HepG2 (cell line): ENCODE results near the gene ZNF581. TPM values are rescaled to one million over a fixed set of nuclear protein-coding genes. Genes with fewer than 3 reads are reported as not detected.

Experiments used
- ATAC-seq: fragments of 200-7000 bp; cut with Tn5 transposase; 3 replicates; pipeline ENCODE4 v1.9.1; 2020; ENCODE audit warnings: mild to moderate bottlenecking, moderate library complexity
- BruUV-seq: library from RNA; stranded (reverse); fragments of 400-500 nt; replicated peaks from 2 replicates; lab custom pipeline; 2021; lab: Mats Ljungman, UMichigan
- CTCF ChIA-PET: fragments of 300-600 bp; formaldehyde crosslinking; extraction: SDS; loops from one replicate; lab custom pipeline; 2021; ENCODE audit warnings: low total read pairs, inconsistent platforms, low intra/inter-chr PET ratio; lab: Yijun Ruan, JAX
- POLR2A ChIA-PET: fragments of 350-600 bp; sonication (Branson Sonifier 250); formaldehyde crosslinking; loops from one replicate; lab custom pipeline; 2020; ENCODE audit warnings: antibody characterized with exemption, inconsistent platforms; lab: Yijun Ruan, JAX
- DNase-seq: peaks from one replicate; pipeline ENCODE4 v3.0.0-alpha.2; 2015; ENCODE audit warnings: low spot score
- FAIRE-seq: peaks from 3 replicates; lab custom pipeline; 2011; peaks lifted over from hg19 to GRCh38; lab: Jason Lieb, UNC
- H2AFZ ChIP-seq: one replicate; pipeline ENCODE4 v1.6.1; 2011; ENCODE audit warnings: low read length, inconsistent platforms
- H3K27ac ChIP-seq: fragments of 300-600 bp; 3 replicates; pipeline ENCODE4 v1.8.0; 2011; ENCODE audit warnings: mixed run types, mild to moderate bottlenecking, mixed read lengths, low read length, inconsistent platforms; ENCODE audit not compliant: insufficient read depth; ENCODE audit errors: extremely low read length
- H3K27me3 ChIP-seq, 2 experiments: fragments of 200-600 bp in 1 of 2; 2 replicates in 1 of 2; 3 replicates in 1 of 2; pipeline versions ENCODE4 v1.6.0 to v1.8.0; 2011; ENCODE audit warnings: low read length in 2 of 2, mild to moderate bottlenecking in 2 of 2, moderate library complexity in 2 of 2, inconsistent platforms in 1 of 2; ENCODE audit not compliant: insufficient read depth in 2 of 2, control insufficient read depth in 1 of 2
- H3K36me3 ChIP-seq, 2 experiments: fragments of 200-600 bp in 1 of 2; replicated peaks in 1 of 2; 2 replicates in 1 of 2; 3 replicates in 1 of 2; pipeline versions ENCODE4 v1.5.1 to v1.8.0; 2011; ENCODE audit warnings: low read length in 2 of 2, inconsistent platforms in 1 of 2; ENCODE audit not compliant: insufficient read depth in 2 of 2, control insufficient read depth in 1 of 2
- H3K4me1 ChIP-seq: 2 replicates; pipeline ENCODE4 v1.5.1; 2012; ENCODE audit warnings: low read length, inconsistent platforms; ENCODE audit not compliant: insufficient read depth
- H3K4me2 ChIP-seq: 2 replicates; pipeline ENCODE4 v1.6.0; 2011; ENCODE audit warnings: low read depth, low read length, inconsistent platforms
- H3K4me3 ChIP-seq, 3 experiments: fragments of 200-600 bp in 1 of 3; sonication (generic), shearing (Covaris generic) in 1 of 3; replicated peaks in 1 of 3; 2 replicates each; pipeline ENCODE4 v1.5.1; 2011 to 2016; ENCODE audit warnings: low read length in 3 of 3, inconsistent platforms in 2 of 3, low read depth in 2 of 3, mild to moderate bottlenecking in 2 of 3, control low read depth in 1 of 3, mixed read lengths in 1 of 3; ENCODE audit not compliant: insufficient read depth in 1 of 3
- H3K79me2 ChIP-seq: one replicate; pipeline ENCODE4 v1.6.1; 2011; ENCODE audit warnings: low read length, inconsistent platforms; ENCODE audit not compliant: insufficient read depth
- H3K9ac ChIP-seq: 2 replicates; pipeline ENCODE4 v1.6.0; 2011; ENCODE audit warnings: mild to moderate bottlenecking, low read depth, low read length, inconsistent platforms; ENCODE audit not compliant: insufficient read depth
- H3K9me3 ChIP-seq: 2 replicates; pipeline ENCODE4 v1.5.1; 2012; ENCODE audit warnings: mild to moderate bottlenecking, low read length
- H4K20me1 ChIP-seq: 2 replicates; pipeline ENCODE4 v1.6.0; 2011; ENCODE audit warnings: inconsistent platforms, mild to moderate bottlenecking, low read length, moderate library complexity; ENCODE audit not compliant: insufficient read depth
- AFF4 ChIP-seq: sonication (generic); formaldehyde crosslinking; IDR thresholded peaks from 2 replicates; pipeline ENCODE4 v1.4.0; 2020; ENCODE audit warnings: missing genetic modification reagents
- FOSL2 ChIP-seq: sonication (generic); formaldehyde crosslinking; IDR thresholded peaks from 2 replicates; pipeline ENCODE4 v1.4.0; 2020; ENCODE audit warnings: missing genetic modification reagents
- FOXP4 ChIP-seq: sonication (generic); formaldehyde crosslinking; IDR thresholded peaks from 2 replicates; pipeline ENCODE4 v1.4.0; 2020; ENCODE audit warnings: missing genetic modification reagents
- POLR2AphosphoS2 ChIP-seq: IDR thresholded peaks from 2 replicates; pipeline ENCODE4 v1.6.1; 2011; ENCODE audit warnings: low read depth, low read length, improper control_type of control experiment
- PRDM4 ChIP-seq: sonication (generic); formaldehyde crosslinking; IDR thresholded peaks from 2 replicates; pipeline ENCODE4 v1.9.0; 2021; ENCODE audit warnings: missing genetic modification reagents, borderline replicate concordance
- TAF15 ChIP-seq: fragments of 200-400 bp; formaldehyde crosslinking; IDR thresholded peaks from one replicate; pipeline ENCODE4 v1.6.1; 2018; ENCODE audit warnings: mild to moderate bottlenecking, low read depth, low read length; ENCODE audit not compliant: poor library complexity, severe bottlenecking
- THAP11 ChIP-seq: IDR thresholded peaks from 2 replicates; pipeline ENCODE4 v1.6.1; 2016; ENCODE audit warnings: missing biosample characterization, missing genetic modification reagents
- XRCC5 ChIP-seq: fragments of 200-400 bp; formaldehyde crosslinking; optimal IDR thresholded peaks from 2 replicates; pipeline ENCODE3; 2017; ENCODE audit warnings: mild to moderate bottlenecking, low read length
- ZBTB8A ChIP-seq: sonication (generic); formaldehyde crosslinking; IDR thresholded peaks from 2 replicates; pipeline ENCODE4 v1.4.0; 2020; ENCODE audit warnings: mild to moderate bottlenecking, low read depth, missing genetic modification reagents, borderline replicate concordance
- ZC3H13 ChIP-seq: sonication (generic); formaldehyde crosslinking; IDR thresholded peaks from 2 replicates; pipeline ENCODE4 v1.8.1; 2023; ENCODE audit warnings: mild to moderate bottlenecking, missing genetic modification reagents, moderate library complexity
- ZNF382 ChIP-seq: sonication (generic); formaldehyde crosslinking; IDR thresholded peaks from 2 replicates; pipeline ENCODE4 v1.5.0; 2020; ENCODE audit warnings: missing genetic modification reagents, mild to moderate bottlenecking, borderline replicate concordance
- ZSCAN21 ChIP-seq: sonication (generic); formaldehyde crosslinking; IDR thresholded peaks from 2 replicates; pipeline ENCODE4 v1.8.0; 2022; ENCODE audit warnings: mild to moderate bottlenecking, missing genetic modification reagents, moderate library complexity, borderline replicate concordance
- WGBS: methylation state at CpG from one replicate; pipeline ENCODE4 v1.1.6; 2017; ENCODE audit warnings: low lambda C conversion rate; 5-methylcytosine and 5-hydroxymethylcytosine counted together
- in situ Hi-C: cut with HindIII; loops from 2 replicates; pipeline ENCODE4 v1.10.0; 2017; ENCODE audit warnings: low pct_unique_long_range_greater_than_20kb; ENCODE audit not compliant: extremely low pct_ligation_motif_present
- intact Hi-C: fragments of 100-400 bp; cut with micrococcal nuclease; formaldehyde crosslinking; loops from one replicate; pipeline ENCODE4 v1.10.0; 2022; ENCODE audit not compliant: unreplicated experiment
- polyA plus RNA-seq, 8 experiments: library from polyadenylated mRNA; depleted of rRNA in 3 of 8; stranded (reverse) in 7 of 8; unstranded in 1 of 8; fragments of >200 nt; fragmentation: Illumina TruSeq in 4 of 8; extraction: Trizol in 4 of 8; gene quantifications; 2 replicates each; pipeline versions ENCODE4 v1.2.1 to v1.2.3, GENCODE V29; 2011 to 2016; ENCODE audit warnings: low read depth in 4 of 8, missing spikeins in 1 of 8, mixed read lengths in 1 of 8; ENCODE audit not compliant: insufficient read depth in 1 of 8
- total RNA-seq, 5 experiments: library from RNA; depleted of rRNA; stranded (reverse); fragments of >200 nt; fragmentation: Illumina TruSeq; extraction: Trizol; gene quantifications; 2 replicates each; pipeline ENCODE4 v1.2.3, GENCODE V29; 2016; ENCODE audit warnings: low read depth in 1 of 5

Gene ZNF581
- total and polyA plus RNA-seq, 2 of the 13 experiments (the other 11 are each of a cell fraction or from before 2014, with no cell fraction given) = 19.6 to 49.5 TPM

GRCh38 chr19:55656988-55657747, 13.7 kb downstream of the ZNF581 start:
- ATAC-seq (no peak), FAIRE-seq (no peak), DNase-seq (no peak)
- Histone ChIP-seq H3K27me3 (no peaks in the 10 kb centered on the region; a peak in 1 of 5 replicates), H3K9ac (peak overlapping the region; percentile 100), H3K4me3 (peak overlapping the region; percentile 78 to 97 (median 85)), H4K20me1 (peaks cover 49% of the 10 kb centered on the region), H3K36me3 (peaks cover 15 to 32% of the 10 kb centered on the region in 2 experiments), H3K9me3 (no peaks in the 10 kb centered on the region), H3K4me1 (peaks cover 24% of the 10 kb centered on the region), H3K4me2 (peak overlapping the region; percentile 89), H3K27ac (peak overlapping the region; percentile 99), H2AFZ (no peak overlapping the region), H3K79me2 (peaks cover 58% of the 10 kb centered on the region)
- BruUV-seq = no TSS peak
- intact Hi-C loops = no loop called here
- WGBS = 55% methylated on average over 16 of the region's 18 CpGs
- in situ Hi-C loops = no loop called here
- POLR2A ChIA-PET = interaction anchor here (1.8 to 2.1 kb wide), 2 partner anchors 9 to 14 kb away, joined by 5 to 9 read pairs; partner anchors contain the start of gene CCDC106
- CTCF ChIA-PET = no interaction called here
- TF ChIP-seq ZSCAN21 (CRISPR knock-in tag) = no peak
- no peak for TF ChIP-seq FOSL2 (CRISPR knock-in tag)
- no peak for TF ChIP-seq AFF4 (CRISPR knock-in tag)
- no peak for TF ChIP-seq TAF15
- TF ChIP-seq ZC3H13 (CRISPR knock-in tag) = no peak
- no peak for TF ChIP-seq ZBTB8A (CRISPR knock-in tag)
- TF ChIP-seq PRDM4 (CRISPR knock-in tag) = no peak
- TF ChIP-seq FOXP4 (CRISPR knock-in tag) = no peak
- TF ChIP-seq POLR2AphosphoS2 = no peak
- TF ChIP-seq THAP11 (CRISPR knock-in tag) = no peak
- TF ChIP-seq ZNF382 (CRISPR knock-in tag) = no peak
- TF ChIP-seq XRCC5 = peak; percentile 21
